Upper lobe of right lung (tissue), 1 donor: ENCODE data around the gene RFX6. TPM values are rescaled to one million over a fixed set of nuclear protein-coding genes. Genes with fewer than 3 reads are reported as not detected.

Experiments used
- ATAC-seq: fragments of 200-7000 bp; cut with Tn5 transposase; one replicate; pipeline ENCODE4 v1.9.1; 2020; ENCODE audit warnings: mild to moderate bottlenecking, moderate library complexity
- DNase-seq: peaks from one replicate; pipeline ENCODE4 v3.0.0-alpha.2; 2020
- H3K27ac ChIP-seq: fragments of 200-600 bp; one replicate; pipeline ENCODE4 v1.8.0; 2022
- H3K27me3 ChIP-seq: fragments of 200-600 bp; one replicate; pipeline ENCODE4 v1.8.0; 2022; ENCODE audit warnings: mild to moderate bottlenecking
- H3K36me3 ChIP-seq: fragments of 200-600 bp; one replicate; pipeline ENCODE4 v1.8.0; 2022
- H3K4me1 ChIP-seq: fragments of 200-600 bp; one replicate; pipeline ENCODE4 v1.8.0; 2022
- H3K4me3 ChIP-seq: fragments of 200-600 bp; one replicate; pipeline ENCODE4 v1.8.0; 2022; ENCODE audit warnings: mild to moderate bottlenecking
- H3K9me3 ChIP-seq: fragments of 200-600 bp; one replicate; pipeline ENCODE4 v1.8.0; 2022
- intact Hi-C: fragments of 100-400 bp; cut with DNase I; formaldehyde crosslinking; loops from one replicate; pipeline ENCODE4 v1.11.0; 2022
- total RNA-seq: library from RNA; stranded (reverse); fragmentation: NEBNext Ultra II Directional; extraction: Animal tissue kit (Norgen Biotek cat#: 25700); gene quantifications from one replicate; pipeline ENCODE4 v1.2.1, GENCODE V29; 2021
- TF ChIP-seq, protein P1 (sequence below): fragments of 200-600 bp; IDR thresholded peaks from one replicate; pipeline ENCODE4 v1.8.0; 2022; ENCODE audit warnings: antibody characterized with exemption
- donor health status: DM: no; HTN: yes; CAD: no; lungs with severe emphysema.

Gene RFX6
- total RNA-seq, 1 donor from 2014 or later, result not detected

DNA sequence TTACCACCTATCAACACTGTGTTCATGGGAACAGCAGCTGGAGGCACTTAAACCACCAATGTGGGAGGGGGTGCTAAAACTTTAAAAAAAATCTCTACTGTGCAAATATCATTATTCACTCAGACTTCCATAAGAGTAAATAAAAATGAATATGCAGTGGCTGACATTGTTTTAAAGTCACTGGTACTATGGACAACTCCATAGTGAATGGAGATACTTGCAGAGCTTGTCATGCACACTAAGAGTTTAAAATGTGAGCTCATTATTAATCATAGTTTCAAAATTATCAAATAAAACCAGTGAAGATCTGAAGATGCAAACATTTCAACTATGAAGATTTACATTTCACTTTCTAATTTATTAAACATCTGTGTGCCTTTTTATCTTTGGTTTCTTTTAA is 54.4 kb downstream of the RFX6 start:
- Histone ChIP-seq H3K4me3 (no peak overlapping the region), H3K27me3 (no peaks in the 10 kb centered on the region), H3K4me1 (no peaks in the 10 kb centered on the region), H3K36me3 (no peaks in the 10 kb centered on the region), H3K27ac (no peak overlapping the region), H3K9me3 (no peaks in the 10 kb centered on the region)
- TF ChIP-seq, protein P1, sequence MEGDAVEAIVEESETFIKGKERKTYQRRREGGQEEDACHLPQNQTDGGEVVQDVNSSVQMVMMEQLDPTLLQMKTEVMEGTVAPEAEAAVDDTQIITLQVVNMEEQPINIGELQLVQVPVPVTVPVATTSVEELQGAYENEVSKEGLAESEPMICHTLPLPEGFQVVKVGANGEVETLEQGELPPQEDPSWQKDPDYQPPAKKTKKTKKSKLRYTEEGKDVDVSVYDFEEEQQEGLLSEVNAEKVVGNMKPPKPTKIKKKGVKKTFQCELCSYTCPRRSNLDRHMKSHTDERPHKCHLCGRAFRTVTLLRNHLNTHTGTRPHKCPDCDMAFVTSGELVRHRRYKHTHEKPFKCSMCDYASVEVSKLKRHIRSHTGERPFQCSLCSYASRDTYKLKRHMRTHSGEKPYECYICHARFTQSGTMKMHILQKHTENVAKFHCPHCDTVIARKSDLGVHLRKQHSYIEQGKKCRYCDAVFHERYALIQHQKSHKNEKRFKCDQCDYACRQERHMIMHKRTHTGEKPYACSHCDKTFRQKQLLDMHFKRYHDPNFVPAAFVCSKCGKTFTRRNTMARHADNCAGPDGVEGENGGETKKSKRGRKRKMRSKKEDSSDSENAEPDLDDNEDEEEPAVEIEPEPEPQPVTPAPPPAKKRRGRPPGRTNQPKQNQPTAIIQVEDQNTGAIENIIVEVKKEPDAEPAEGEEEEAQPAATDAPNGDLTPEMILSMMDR, result no peak
- ATAC-seq, result no peak
- no peak for DNase-seq
- intact Hi-C loops, result no loop called here

DNA sequence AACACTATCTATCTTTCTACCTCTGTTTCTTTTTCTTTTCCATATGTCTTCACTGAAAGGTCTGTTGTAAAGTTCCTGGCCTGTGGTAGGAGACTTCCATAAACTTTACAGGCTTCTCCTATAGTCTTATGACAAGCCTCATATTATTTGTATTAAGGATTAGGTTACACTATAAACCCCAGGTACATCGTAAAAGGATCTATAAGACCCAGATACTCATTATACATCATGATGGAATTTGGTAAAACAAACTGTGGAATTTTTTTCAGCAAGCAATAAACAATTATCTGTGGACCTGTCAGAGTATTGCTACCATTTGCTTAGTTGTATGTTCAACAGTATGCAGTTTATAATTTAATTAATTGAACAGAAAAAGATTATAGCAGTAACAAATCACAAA is 55.5 kb downstream of the RFX6 start:
- Histone ChIP-seq H3K4me3 (no peak overlapping the region), H3K4me1 (no peaks in the 10 kb centered on the region), H3K27me3 (no peaks in the 10 kb centered on the region), H3K9me3 (no peaks in the 10 kb centered on the region), H3K36me3 (no peaks in the 10 kb centered on the region), H3K27ac (no peak overlapping the region)
- TF ChIP-seq, protein P1, result no peak
- no peak for ATAC-seq
- no peak for DNase-seq
- intact Hi-C loops, result no loop called here

DNA sequence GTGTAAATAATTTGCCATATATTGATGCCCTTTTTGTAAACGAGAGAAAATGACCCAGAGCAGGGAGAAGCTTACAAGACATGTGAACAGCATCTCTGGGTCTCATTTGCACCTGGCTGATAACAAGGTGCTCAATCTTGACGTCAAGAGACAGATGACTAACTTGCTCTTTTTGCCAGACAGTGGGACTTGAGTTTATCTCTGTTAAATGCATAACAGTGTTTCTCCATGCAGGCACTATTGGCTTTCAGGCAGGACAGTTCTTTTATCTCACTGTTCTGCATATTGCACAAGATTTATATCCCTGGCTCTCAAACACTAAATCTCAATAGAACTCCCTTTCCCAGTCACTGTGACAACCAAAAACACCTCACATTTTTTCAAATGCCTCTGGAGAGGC is 56.4 kb downstream of the RFX6 start:
- no peak for ATAC-seq
- H3K9me3 ChIP-seq, result no peaks in the 10 kb centered on the region
- intact Hi-C loops, result no loop called here
- TF ChIP-seq, protein P1, result no peak
- H3K4me1 ChIP-seq, result no peaks in the 10 kb centered on the region
- DNase-seq, result no peak
- H3K4me3 ChIP-seq, result no peak overlapping the region
- no peak overlapping the region for H3K27ac ChIP-seq
- H3K27me3 ChIP-seq, result no peaks in the 10 kb centered on the region
- H3K36me3 ChIP-seq, result no peaks in the 10 kb centered on the region

DNA sequence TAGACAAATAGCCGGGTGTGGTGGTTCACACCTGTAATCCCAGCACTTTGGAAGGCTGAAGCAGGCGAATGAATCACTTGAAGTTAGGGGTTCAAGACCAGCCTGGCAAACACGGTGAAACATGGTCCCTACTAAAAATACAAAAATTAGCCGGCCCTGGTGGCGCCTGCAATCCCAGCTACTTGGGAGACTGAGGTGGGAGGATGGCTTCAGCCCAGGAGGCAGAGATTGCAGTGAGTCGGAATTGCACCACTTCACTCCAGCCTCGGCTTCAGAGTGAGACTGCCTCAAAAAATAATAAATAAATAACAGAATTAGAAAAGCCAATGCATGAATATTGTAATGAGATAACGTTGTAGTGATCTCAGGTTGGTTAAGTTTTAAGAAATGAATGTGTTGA is 61.3 kb downstream of the RFX6 start:
- no peak overlapping the region for H3K27ac ChIP-seq
- intact Hi-C loops, result no loop called here
- TF ChIP-seq, protein P1, result no peak
- DNase-seq (no peak), ATAC-seq (no peak)
- no peaks in the 10 kb centered on the region for H3K27me3 ChIP-seq
- H3K4me3 ChIP-seq, result no peak overlapping the region
- H3K4me1 ChIP-seq, result no peaks in the 10 kb centered on the region
- no peaks in the 10 kb centered on the region for H3K36me3 ChIP-seq
- no peaks in the 10 kb centered on the region for H3K9me3 ChIP-seq

DNA sequence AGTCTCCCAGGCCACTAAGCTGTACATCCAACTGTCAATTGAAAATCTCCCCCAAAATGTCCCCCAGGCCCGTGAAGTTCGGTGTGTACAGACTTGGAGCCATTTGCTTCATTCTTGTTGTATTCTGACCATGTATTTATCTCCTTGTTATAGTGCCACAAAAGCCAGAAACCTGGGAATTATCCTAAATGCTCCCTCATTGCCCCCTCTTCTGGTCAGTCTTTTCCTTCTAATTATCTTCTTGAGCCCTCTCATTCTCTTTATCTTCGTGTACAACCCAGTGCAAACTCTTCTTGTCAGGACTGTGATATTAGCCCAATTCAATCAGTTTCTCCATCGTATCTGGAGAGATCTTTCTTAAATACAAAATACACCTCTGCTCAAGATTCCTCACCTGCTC is 64.7 kb downstream of the RFX6 start:
- H3K27ac ChIP-seq, result no peak overlapping the region
- no peaks in the 10 kb centered on the region for H3K27me3 ChIP-seq
- ATAC-seq (no peak), DNase-seq (no peak)
- H3K36me3 ChIP-seq, result no peaks in the 10 kb centered on the region
- intact Hi-C loops, result no loop called here
- H3K9me3 ChIP-seq, result no peaks in the 10 kb centered on the region
- no peaks in the 10 kb centered on the region for H3K4me1 ChIP-seq
- TF ChIP-seq, protein P1, result no peak
- H3K4me3 ChIP-seq, result no peak overlapping the region

DNA sequence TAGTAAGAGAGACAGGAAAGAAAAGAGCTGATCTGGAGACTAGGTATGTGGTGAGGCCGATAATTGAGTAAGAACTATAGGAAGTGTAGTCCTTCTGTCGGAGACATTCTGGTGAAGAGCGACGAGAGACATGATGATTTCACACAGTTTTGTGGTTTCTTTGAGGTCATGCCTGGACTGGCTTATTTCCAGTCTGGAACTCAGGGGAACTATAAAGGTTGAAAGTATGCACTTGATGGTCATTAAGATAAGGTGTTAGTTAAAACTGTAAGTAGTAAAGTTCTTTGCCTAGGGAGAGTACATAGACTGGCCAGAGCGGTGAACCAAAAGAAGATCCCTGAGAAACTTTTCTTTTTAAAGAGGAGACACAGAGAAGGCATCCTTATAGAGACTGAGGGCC is 68.8 kb downstream of the RFX6 start:
- Histone ChIP-seq H3K27ac (no peak overlapping the region), H3K4me1 (no peaks in the 10 kb centered on the region), H3K4me3 (no peak overlapping the region), H3K9me3 (no peaks in the 10 kb centered on the region), H3K36me3 (no peaks in the 10 kb centered on the region), H3K27me3 (no peaks in the 10 kb centered on the region)
- no peak for DNase-seq
- TF ChIP-seq, protein P1, result no peak
- peak; percentile 35 for ATAC-seq
- intact Hi-C loops, result no loop called here
